ENCODE data around the gene LINS1.

Gene LINS1

GRCh38 chr15:100524326-100524725 is 77.7 kb downstream of the LINS1 start:
- TF ChIP-seq CTCF (IDR thresholded peaks at IDR 0.05; ENCODE audit: poor library complexity, severe bottlenecking), result no peak
- H3K9me3 ChIP-seq (ENCODE audit: severe bottlenecking), result no peaks in the 10 kb centered on the region
- ATAC-seq (ENCODE audit: low read depth) (no peak), DNase-seq (ENCODE audit: low spot score) (no peak)
- peaks cover 6% of the 10 kb centered on the region for H3K4me1 ChIP-seq (ENCODE audit: insufficient read depth, poor library complexity, severe bottlenecking)
- H3K4me3 ChIP-seq (ENCODE audit: severe bottlenecking), result no peak overlapping the region
- H3K36me3 ChIP-seq (ENCODE audit: low read depth), result no peaks in the 10 kb centered on the region
- no peak overlapping the region for H3K27ac ChIP-seq (ENCODE audit: poor library complexity, severe bottlenecking)
- H3K27me3 ChIP-seq (ENCODE audit: insufficient read depth, poor library complexity, severe bottlenecking), result no peaks in the 10 kb centered on the region

- no peak for ATAC-seq (ENCODE audit: low read depth)
- TF ChIP-seq CTCF (IDR thresholded peaks at IDR 0.05; ENCODE audit: poor library complexity, severe bottlenecking), result no peak
- H3K36me3 ChIP-seq (ENCODE audit: low read depth), result no peaks in the 10 kb centered on the region
- no peak overlapping the region for H3K27ac ChIP-seq (ENCODE audit: poor library complexity, severe bottlenecking)
- H3K9me3 ChIP-seq (ENCODE audit: severe bottlenecking), result no peaks in the 10 kb centered on the region
- H3K4me3 ChIP-seq (ENCODE audit: severe bottlenecking), result no peak overlapping the region
- no peaks in the 10 kb centered on the region for H3K4me1 ChIP-seq (ENCODE audit: insufficient read depth, poor library complexity, severe bottlenecking)
- DNase-seq (ENCODE audit: low spot score), result no peak
- H3K27me3 ChIP-seq (ENCODE audit: insufficient read depth, poor library complexity, severe bottlenecking), result no peaks in the 10 kb centered on the region
Measured at GRCh38 chr15:100521907-100522306, 80.1 kb downstream of the LINS1 start.

GRCh38 chr15:100520132-100520921 is 81.7 kb downstream of the LINS1 start:
- H3K4me1 ChIP-seq (ENCODE audit: insufficient read depth, poor library complexity, severe bottlenecking), result no peaks in the 10 kb centered on the region
- H3K4me3 ChIP-seq (ENCODE audit: severe bottlenecking), result no peak overlapping the region
- no peaks in the 10 kb centered on the region for H3K9me3 ChIP-seq (ENCODE audit: severe bottlenecking)
- TF ChIP-seq CTCF (IDR thresholded peaks at IDR 0.05; ENCODE audit: poor library complexity, severe bottlenecking), result no peak
- DNase-seq (ENCODE audit: low spot score) (no peak), ATAC-seq (ENCODE audit: low read depth) (0 out of 3 replicates have a peak, but pooled peaks have one; percentile 11)
- peaks cover 4% of the 10 kb centered on the region for H3K27me3 ChIP-seq (ENCODE audit: insufficient read depth, poor library complexity, severe bottlenecking)
- H3K36me3 ChIP-seq (ENCODE audit: low read depth), result no peaks in the 10 kb centered on the region
- H3K27ac ChIP-seq (ENCODE audit: poor library complexity, severe bottlenecking), result no peak overlapping the region

- Histone ChIP-seq H3K9me3 (ENCODE audit: severe bottlenecking) (no peaks in the 10 kb centered on the region), H3K27me3 (ENCODE audit: insufficient read depth, poor library complexity, severe bottlenecking) (peaks cover 19% of the 10 kb centered on the region), H3K4me3 (ENCODE audit: severe bottlenecking) (no peak overlapping the region), H3K36me3 (ENCODE audit: low read depth) (no peaks in the 10 kb centered on the region), H3K27ac (ENCODE audit: poor library complexity, severe bottlenecking) (no peak overlapping the region), H3K4me1 (ENCODE audit: insufficient read depth, poor library complexity, severe bottlenecking) (no peaks in the 10 kb centered on the region)
- ATAC-seq (ENCODE audit: low read depth) (no peak), DNase-seq (ENCODE audit: low spot score) (no peak)
- no peak for TF ChIP-seq CTCF (IDR thresholded peaks at IDR 0.05; ENCODE audit: poor library complexity, severe bottlenecking)
Measured at GRCh38 chr15:100517846-100518245, 84.1 kb downstream of the LINS1 start.

Measured in RWPE2 (cell line).